SH-SY5Y (cell line): Measurements from ENCODE around the gene MLXIP.

Source experiments
- GATA2 ChIP-seq: IDR thresholded peaks from 2 replicates; pipeline ENCODE4 v1.6.1; 2011; ENCODE audit warnings: mild to moderate bottlenecking, low read depth, low read length
- GATA3 ChIP-seq: IDR thresholded peaks from 2 replicates; pipeline ENCODE4 v1.6.1; 2011; ENCODE audit warnings: low read depth, mild to moderate bottlenecking, low read length, moderate library complexity

MLXIP gene

DNA sequence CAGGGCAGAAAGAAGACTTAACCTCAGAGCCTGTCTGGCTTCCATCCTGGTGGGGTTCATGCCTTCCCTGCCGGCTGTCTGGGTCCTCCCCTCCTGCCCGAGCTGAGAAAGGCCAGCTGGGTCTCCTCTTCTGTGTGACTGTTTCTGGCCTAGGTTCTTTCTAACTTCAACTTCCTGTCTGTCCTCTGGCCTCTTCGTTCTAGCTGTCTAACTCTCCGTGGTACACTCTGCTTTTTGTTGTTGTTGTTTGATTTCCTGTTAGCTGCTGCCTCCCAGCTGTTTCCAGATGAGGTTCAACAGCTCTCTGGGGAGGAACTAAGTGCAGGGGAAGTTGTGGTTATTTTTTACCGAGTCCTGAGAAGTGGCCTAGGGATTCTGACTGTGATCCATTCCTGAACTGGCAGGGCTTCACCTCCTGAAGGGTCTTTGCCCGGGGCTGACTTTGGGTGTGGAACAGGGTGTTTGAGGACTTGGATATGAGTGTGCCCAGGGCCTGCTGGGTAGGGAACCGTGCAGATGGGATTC is 3.2 kb downstream of the MLXIP start:
- TF ChIP-seq GATA2 (no peak), GATA3 (no peak)

DNA sequence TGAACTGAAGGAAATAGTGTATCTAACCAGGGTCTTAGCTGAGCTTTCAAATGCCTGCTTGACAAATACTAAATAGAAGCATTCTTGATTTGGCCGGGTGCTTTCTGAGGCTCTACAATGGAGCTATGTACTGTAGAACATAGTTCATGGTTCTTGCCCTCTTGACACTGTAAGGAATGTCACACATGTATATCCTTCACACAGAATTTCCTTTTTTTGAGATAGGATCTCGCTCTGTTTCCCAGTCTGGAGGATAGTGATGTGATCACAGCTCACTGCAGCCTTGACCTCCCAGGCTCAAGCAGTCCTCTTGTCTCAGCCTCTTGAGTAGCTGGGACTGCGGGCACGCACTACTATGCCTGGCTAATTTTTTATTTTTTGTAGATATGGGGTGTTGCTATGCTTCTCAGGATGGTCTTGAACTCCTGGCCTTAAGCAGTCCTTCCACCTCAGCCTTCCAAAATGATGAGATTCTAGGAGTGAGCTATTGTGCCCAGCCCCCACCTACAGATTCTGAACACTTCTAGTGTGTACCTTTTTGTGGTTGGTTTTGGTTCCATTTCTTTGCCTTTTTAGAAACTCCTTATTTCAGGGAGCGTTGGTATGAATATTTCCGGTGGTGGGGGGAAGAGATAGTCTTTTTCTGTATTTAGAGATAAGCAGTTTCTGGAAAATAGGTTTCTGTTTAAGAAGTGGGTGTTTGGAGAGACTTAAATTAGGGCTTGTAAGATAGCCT is 4.2 kb downstream of the MLXIP start:
- TF ChIP-seq GATA3 = no peak
- no peak for TF ChIP-seq GATA2

DNA sequence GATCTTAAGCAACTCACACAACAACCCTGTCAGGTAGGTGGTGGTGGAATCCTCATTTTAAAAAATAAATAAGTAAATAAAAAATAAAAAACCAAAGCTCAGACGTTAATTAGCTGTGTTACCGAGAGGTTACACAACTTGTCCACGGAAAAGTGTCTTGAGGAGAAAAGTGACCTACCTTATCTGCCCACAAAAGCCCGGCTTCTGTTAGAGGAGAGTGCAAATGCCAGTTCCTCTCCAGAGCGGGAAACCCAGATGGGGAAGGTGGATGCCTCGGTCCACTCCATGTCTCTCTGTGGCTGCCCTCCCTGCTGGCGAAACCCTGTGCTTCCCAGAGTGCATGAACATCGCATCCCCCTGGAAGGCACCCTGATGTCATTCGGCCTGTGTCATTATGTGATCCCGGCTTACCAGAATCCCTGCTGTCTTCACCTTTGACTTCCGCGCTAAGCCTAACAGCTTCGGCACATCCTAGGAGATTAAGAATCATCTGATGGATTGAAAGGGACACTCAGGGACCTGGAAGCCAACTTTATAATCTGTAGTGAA is 6.4 kb downstream of the MLXIP start:
- no peak for TF ChIP-seq GATA2
- TF ChIP-seq GATA3 = no peak

DNA sequence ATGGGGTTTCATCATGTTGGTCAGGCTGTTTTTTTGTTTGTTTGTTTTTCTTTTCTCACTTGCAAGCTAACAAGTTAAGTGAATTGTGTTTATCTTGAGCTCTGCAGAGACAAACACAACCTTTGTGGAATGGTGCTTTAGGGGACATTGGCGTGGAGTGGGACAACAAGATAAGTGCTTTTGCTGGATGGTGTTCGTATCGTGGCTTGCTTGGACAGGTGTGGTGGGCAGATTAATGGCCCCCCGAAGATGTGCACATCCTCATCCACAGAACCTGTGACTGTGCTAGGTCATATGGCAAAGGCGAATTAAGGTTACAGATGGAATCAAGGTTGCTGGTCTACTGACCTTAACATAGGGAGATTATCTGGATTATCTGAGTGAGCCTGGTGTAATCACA is 7.0 kb downstream of the MLXIP start:
- no peak for TF ChIP-seq GATA3
- TF ChIP-seq GATA2 = no peak

DNA sequence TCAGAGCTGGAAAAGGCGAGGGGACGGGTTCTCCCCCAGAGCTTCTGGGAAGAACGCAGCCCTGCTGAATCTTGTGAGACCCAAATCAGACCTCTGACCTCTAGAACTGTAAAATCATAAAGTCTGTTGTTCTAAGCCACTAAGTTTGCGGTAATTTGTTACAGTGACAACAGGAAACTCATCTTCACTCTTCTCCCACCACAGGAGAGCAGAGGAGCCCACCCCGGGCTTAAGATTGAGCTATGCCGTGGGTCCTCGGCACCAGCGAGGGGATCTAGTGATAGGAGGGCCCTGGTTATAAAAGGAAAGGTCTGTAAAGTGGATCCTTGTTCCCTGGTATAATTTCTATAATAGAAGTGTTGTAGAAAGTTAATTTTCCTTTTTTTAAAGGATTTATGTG is 7.6 kb downstream of the MLXIP start:
- TF ChIP-seq GATA2 = no peak

DNA sequence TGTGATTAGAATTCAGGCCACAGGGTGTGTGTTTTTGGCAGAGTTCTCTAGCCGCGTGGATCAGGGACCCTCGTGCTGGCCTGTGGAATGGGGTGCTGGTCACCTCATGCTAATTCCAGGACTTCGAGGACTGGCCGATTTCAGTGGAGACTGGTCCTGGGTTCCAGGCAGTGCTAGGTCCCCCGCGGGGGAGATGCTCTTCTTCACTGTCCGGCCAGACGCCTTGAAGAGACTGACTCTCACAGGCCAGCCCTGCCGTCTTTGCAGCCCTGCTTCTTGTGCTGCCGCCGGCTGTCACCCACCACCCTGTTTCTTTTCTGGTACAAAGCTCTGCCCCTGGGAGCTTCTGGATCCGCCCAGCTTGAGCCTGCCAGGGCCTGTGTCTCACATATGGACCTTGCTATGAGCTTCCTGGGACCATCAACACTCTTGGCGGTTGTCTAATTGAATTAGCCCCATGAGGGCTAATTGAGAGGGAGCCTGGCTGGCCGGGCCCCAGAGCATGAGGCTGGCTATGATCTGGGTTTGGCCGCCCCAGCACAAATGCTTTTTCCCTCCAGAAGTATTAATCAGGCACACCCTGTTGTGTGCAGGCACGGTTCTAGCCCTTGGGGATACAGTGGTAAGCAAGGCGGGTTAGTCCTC is 8.2 kb downstream of the MLXIP start:
- TF ChIP-seq GATA3 (no peak), GATA2 (no peak)

DNA sequence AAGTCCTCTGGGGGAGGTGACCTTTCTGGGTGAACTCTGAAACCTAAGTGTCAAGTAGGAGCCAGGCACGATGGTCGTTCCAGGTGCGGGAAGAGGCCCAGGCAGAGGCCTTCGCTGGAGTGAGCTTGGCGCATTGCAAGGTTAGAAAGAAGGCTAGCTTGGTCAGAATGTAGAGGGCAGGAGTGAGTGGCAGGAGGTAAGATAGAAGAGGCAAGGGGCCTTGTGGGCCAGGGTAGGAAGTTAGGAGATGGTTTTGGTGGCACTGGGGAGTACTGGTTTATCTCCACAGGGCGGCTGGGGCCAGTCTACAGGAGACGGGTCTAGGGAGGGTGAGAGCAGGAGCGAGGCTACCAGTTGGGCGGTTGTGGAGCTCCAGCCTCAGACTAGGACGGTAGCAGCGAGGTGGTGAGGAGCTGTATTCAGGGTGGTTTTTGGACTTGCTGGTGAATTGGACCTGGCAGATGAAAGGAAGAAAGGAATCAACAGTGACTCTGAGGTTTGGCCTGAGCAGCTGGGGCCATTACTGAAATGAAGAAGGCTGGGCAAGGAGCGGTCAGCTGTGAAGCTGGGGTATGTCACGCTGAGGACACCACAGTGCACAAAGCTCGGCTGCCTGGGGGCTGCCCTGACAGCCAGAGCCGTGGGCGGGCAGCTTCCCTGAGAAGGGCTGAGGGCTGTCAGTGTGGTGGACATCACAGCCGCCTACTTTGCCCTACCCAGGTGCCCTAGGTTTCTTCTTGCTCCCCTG is 9.0 kb downstream of the MLXIP start:
- TF ChIP-seq GATA3 (no peak), GATA2 (no peak)

DNA sequence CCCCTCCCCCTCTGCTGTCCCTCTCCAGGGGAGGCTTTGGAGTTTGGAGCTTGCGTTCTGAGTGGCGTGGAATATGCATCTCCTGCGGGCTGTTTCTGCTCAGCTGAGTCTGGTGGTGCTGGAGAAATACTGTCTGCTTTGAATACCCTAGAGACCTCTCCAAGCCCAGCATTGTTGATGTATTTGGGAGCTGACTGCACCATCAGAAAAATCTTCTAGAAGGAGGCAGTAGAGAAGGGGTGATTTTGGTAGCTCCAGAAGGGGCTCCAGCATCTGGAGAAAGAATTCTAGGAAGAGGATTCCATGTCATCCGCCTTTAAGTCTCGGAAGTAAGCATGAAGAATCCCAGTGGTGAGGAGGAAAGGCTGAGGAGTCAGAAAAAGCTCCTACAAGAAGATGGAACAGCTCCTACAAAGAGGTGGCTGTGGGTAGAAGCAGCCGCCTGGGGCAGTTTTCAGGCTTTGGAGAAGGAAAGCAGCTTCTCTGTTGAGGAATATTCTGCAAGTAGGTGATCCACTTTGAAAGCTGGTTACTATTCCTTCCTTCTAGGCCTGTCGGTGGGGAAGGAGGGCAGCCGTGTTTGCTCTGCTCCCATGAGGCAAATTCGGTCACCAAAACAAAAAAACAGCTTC is 9.7 kb downstream of the MLXIP start:
- no peak for TF ChIP-seq GATA2
- no peak for TF ChIP-seq GATA3

DNA sequence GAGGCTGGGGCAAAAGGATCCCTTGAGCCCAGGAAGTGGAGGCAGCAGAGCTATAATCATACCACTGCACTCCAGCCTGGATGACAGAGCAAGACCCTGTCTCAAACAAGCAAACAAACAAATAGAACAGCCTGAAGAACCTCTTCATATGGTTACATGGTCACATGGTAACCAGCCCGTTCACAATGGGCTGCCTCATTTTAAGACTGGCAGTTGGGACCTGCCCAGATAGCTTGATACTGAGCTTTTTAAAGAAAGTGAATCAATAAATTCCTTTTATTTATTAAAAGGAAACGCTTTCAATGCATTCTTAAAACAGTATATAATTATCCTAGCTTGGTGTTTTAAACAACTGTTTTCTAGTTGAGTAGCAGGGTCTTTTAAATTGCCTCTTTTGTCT is 10.5 kb downstream of the MLXIP start:
- TF ChIP-seq GATA3 (no peak), GATA2 (no peak)

DNA sequence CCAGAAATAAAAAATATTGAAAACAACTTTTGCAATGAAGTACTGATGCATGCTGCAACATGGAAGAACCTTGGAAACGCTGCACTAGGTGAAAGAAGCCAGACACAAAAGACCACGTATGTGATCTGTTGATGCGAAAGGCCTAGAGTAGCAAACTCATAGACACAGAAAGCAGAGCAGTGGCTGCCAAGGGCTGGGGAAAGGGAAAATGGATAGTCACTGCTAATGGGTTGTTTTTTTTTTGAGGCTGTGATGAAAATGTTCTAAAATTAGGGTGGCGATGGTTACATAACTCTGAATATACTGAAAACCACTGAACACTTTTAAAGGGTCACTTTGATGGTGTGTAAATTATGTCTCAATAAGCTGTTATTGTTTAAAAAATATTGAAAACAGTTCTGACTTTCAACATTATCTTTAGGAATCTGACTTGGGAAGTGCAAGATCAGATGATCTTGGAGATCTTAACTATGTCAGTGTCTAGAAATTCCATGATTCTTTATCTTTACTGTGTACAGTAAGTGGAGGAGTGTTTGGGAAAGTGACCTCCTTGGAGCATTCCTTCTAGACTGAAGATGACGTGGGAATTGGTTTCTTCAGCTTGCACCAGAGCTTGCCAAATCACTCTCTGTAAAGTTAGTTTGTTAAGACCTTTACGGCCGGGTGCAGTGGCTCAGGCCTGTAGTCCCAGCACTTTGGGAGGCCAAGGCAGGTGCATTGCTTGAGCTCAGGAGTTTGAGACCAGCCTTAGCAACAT is 12.4 kb downstream of the MLXIP start:
- TF ChIP-seq GATA3 (no peak), GATA2 (no peak)

DNA sequence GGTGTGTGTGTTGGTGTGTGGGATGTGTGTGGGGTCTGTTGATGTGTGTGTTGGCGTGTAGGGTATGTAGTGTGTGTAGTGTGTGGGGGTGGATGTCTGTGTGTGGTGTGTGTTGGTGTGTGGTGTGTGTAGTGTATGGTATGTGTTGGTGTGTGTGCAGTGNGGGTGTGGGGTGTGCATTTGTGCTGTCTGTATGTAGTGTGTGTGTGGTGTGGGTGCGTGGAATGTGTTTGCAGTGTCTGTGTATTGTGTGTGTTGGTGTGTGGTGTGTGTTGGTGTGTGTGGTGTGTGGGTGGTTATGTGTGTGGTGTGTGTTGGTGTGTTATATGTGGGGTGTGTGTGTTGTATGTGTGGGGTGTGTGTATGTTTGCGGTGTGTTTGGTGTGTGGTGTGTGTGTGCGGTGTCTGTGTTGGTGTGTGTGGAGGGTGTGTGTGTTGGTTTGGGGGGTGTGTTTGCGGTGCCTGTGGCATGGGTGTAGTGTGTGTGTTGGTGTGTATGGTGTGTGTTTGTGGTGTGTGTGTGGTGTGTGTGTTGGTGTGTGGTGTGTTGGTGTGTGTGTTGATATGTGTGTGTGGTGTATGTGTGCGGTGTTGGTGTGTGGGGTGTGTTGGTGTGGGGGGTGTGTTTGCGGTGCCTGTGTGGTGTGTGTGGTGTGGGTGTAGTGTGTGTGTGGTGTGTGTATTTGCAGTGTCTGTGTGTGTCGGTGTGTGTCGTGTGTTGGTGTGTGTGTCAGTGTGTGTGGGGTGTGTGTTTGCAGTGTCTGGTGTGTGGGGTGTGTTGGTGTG is 14.7 kb downstream of the MLXIP start:
- TF ChIP-seq GATA3 (no peak), GATA2 (no peak)

DNA sequence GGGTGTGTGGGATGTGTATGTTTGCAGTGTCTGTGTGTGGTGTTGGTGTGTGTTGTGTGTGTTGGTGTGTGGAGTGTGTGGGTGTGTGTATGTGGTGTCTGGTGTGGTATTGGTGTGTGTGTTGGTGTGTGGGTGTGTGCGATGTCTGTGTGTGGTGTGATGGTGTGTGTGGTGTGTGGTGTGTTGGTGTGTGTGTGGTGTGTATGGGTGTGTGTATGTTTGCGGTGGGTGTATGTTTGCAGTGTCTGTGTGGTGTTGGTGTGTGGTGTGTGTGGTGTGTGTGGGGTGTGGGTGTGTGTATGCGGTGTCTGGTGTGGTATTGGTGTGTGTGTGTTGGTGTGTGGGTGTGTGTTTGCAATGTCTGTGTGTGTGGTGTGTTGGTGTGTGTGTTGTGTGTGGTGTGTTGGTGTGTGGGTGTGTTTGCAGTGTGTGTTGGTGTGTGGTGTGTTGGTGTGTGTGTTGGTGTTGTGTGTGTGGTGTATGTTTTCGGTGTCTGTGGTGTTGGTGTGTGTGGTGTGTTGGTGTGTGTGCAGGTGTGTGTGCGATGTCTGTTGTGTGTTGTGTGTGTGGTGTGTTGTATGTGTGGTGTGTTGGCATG is 15.7 kb downstream of the MLXIP start:
- TF ChIP-seq GATA2 = no peak
- no peak for TF ChIP-seq GATA3
